ENCODE measurements around the gene B3GNT7.
A peak's percentile ranks its signal among the peaks of the same experiment; 100 is the strongest.

B3GNT7 gene

DNA sequence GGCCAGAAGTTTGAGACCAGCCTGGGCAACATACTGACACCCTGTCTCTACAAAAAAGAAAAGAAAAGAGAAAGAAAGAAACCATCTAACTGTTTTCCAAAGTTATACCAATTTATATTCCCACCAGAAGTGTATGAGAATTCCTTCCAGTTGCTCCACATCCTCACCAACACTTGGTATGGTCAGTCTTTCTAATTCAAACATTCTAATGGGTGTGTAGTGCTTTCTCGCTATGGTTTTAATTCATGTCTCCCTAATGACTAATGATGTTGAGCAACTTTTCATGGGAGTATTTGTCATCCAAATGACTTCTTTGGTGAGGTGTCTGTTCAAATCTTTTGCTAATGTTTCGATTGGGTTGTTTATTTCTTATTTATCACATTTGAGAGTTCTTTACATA lies 10.5 kb upstream of the B3GNT7 start:
- no peak overlapping the region for H2BK12ac ChIP-seq (ENCODE audit: low read length in 2 of 2)
- no CpG with 5 or more reads among the region's 2 CpGs for WGBS
- no peak overlapping the region for H2AFZ ChIP-seq (ENCODE audit: low read depth, low read length)
- H3K36me3 ChIP-seq (ENCODE audit: control insufficient read depth in 1 of 2, insufficient read depth in 2 of 2, low read depth in 1 of 2, low read length in 2 of 2): peaks cover 0 to 3% of the 10 kb centered on the region in 2 experiments
- no peak for DNase-seq
- H2AK5ac ChIP-seq (ENCODE audit: low read length, severe bottlenecking): no peak overlapping the region
- no peak overlapping the region for H3K4ac ChIP-seq (ENCODE audit: low read depth in 1 of 2, low read length in 2 of 2)
- no peak overlapping the region for H4K8ac ChIP-seq (ENCODE audit: low read length)
- H3K4me1 ChIP-seq (ENCODE audit: control insufficient read depth, insufficient read depth, low read depth, low read length): peaks cover 34% of the 10 kb centered on the region
- H3K27ac ChIP-seq (ENCODE audit: low read length, poor library complexity, severe bottlenecking): no peak overlapping the region
- H2BK5ac ChIP-seq (ENCODE audit: low read depth, low read length, poor library complexity, severe bottlenecking): no peak overlapping the region
- H2BK120ac ChIP-seq (ENCODE audit: low read depth, low read length): no peak overlapping the region
- H3K14ac ChIP-seq (ENCODE audit: low read length in 2 of 2): no peak overlapping the region
- no peaks in the 10 kb centered on the region for H3K79me1 ChIP-seq (replicated peaks; ENCODE audit: low read length, poor library complexity, severe bottlenecking)
- peaks cover 8% of the 10 kb centered on the region for H3K9me3 ChIP-seq (ENCODE audit: control insufficient read depth, low read length)
- no peak overlapping the region for H3K4me3 ChIP-seq (ENCODE audit: insufficient read depth in 1 of 2, low read depth in 1 of 2, low read length in 2 of 2)
- H4K91ac ChIP-seq (ENCODE audit: low read length): no peak overlapping the region
- no peak overlapping the region for H3K4me2 ChIP-seq (ENCODE audit: low read length, poor library complexity, severe bottlenecking)
- H3K23ac ChIP-seq (ENCODE audit: low read length in 2 of 2): no peak overlapping the region
- no peak overlapping the region for H3K18ac ChIP-seq (ENCODE audit: low read depth in 1 of 2, low read length in 2 of 2)
- H3K9ac ChIP-seq (ENCODE audit: low read length): no peak overlapping the region
- no peaks in the 10 kb centered on the region for H3K27me3 ChIP-seq (ENCODE audit: control insufficient read depth in 1 of 2, insufficient read depth in 1 of 2, low read length in 2 of 2)
- H2BK15ac ChIP-seq (ENCODE audit: low read depth, poor library complexity, severe bottlenecking): no peak overlapping the region

DNA sequence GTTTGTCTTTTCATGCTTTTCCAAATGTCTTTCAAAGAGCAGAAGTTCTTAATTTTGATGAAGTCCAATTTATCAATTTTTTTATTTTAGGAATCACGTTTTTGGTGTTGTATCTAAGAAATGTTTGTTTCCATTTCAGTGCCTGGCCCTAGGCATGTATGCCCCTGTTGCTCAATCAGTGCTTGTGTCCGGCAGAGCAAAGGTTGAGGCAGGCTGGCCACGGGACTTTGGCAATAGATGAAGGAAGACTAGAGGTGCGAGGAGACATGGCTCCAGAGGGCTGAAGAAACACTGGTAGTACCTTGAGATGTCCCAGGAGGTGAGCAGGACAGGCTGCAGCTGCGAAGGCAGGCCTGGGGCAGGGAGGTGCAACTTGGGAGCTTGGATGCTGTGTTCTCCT lies 10.1 kb upstream of the B3GNT7 start:
- Histone ChIP-seq H2BK15ac (ENCODE audit: low read depth, poor library complexity, severe bottlenecking) (no peak overlapping the region), H2BK120ac (ENCODE audit: low read depth, low read length) (no peak overlapping the region), H2BK12ac (ENCODE audit: low read length in 2 of 2) (peak overlapping the region in 1 of 2 experiments; percentile 55), H3K4me2 (ENCODE audit: low read length, poor library complexity, severe bottlenecking) (no peak overlapping the region), H3K4me3 (ENCODE audit: insufficient read depth in 1 of 2, low read depth in 1 of 2, low read length in 2 of 2) (no peak overlapping the region), H3K27me3 (ENCODE audit: control insufficient read depth in 1 of 2, insufficient read depth in 1 of 2, low read length in 2 of 2) (no peaks in the 10 kb centered on the region), H3K14ac (ENCODE audit: low read length in 2 of 2) (no peak overlapping the region), H3K9me3 (ENCODE audit: control insufficient read depth, low read length) (peaks cover 8% of the 10 kb centered on the region), H3K4me1 (ENCODE audit: control insufficient read depth, insufficient read depth, low read depth, low read length) (peaks cover 34% of the 10 kb centered on the region), H3K4ac (ENCODE audit: low read depth in 1 of 2, low read length in 2 of 2) (no peak overlapping the region), H4K8ac (ENCODE audit: low read length) (no peak overlapping the region), H3K23ac (ENCODE audit: low read length in 2 of 2) (no peak overlapping the region), H2AFZ (ENCODE audit: low read depth, low read length) (no peak overlapping the region), H3K79me1 (replicated peaks; ENCODE audit: low read length, poor library complexity, severe bottlenecking) (no peaks in the 10 kb centered on the region), H3K9ac (ENCODE audit: low read length) (no peak overlapping the region), H3K36me3 (ENCODE audit: control insufficient read depth in 1 of 2, insufficient read depth in 2 of 2, low read depth in 1 of 2, low read length in 2 of 2) (peaks cover 0 to 3% of the 10 kb centered on the region in 2 experiments), H2BK5ac (ENCODE audit: low read depth, low read length, poor library complexity, severe bottlenecking) (no peak overlapping the region), H2AK5ac (ENCODE audit: low read length, severe bottlenecking) (no peak overlapping the region), H3K18ac (ENCODE audit: low read depth in 1 of 2, low read length in 2 of 2) (no peak overlapping the region), H4K91ac (ENCODE audit: low read length) (no peak overlapping the region), H3K27ac (ENCODE audit: low read length, poor library complexity, severe bottlenecking) (no peak overlapping the region)
- DNase-seq: no peak
- 91% methylated on average over 5 of the region's 5 CpGs for WGBS

DNA sequence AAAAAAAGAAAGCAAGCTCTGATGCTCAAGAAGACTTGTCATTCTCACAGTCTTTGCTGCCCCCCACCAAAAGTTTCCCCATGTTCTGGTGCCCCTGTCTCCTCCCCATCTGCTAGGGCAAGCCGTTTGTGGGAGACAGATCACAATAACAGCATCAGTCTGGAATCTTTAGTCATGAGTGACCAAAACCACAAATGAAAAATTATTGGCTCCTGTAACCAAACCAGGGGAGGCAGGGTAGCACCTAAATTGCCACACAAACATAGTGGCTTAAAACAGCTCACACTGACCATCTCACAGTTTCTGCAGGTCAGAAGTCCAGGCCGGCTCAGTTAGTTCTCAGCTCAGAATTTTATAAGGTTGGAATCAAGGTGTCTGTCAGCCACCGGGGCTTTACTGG lies 9.1 kb upstream of the B3GNT7 start:
- Histone ChIP-seq H2BK15ac (ENCODE audit: low read depth, poor library complexity, severe bottlenecking) (no peak overlapping the region), H2AK5ac (ENCODE audit: low read length, severe bottlenecking) (peak overlapping the region; percentile 54), H3K9ac (ENCODE audit: low read length) (no peak overlapping the region), H3K27ac (ENCODE audit: low read length, poor library complexity, severe bottlenecking) (peak overlapping the region; percentile 81), H3K4ac (ENCODE audit: low read depth in 1 of 2, low read length in 2 of 2) (no peak overlapping the region), H3K4me3 (ENCODE audit: insufficient read depth in 1 of 2, low read depth in 1 of 2, low read length in 2 of 2) (no peak overlapping the region), H3K27me3 (ENCODE audit: control insufficient read depth in 1 of 2, insufficient read depth in 1 of 2, low read length in 2 of 2) (peaks cover 0 to 6% of the 10 kb centered on the region in 2 experiments), H3K23ac (ENCODE audit: low read length in 2 of 2) (no peak overlapping the region), H4K91ac (ENCODE audit: low read length) (no peak overlapping the region), H2AFZ (ENCODE audit: low read depth, low read length) (no peak overlapping the region), H2BK12ac (ENCODE audit: low read length in 2 of 2) (no peak overlapping the region), H3K36me3 (ENCODE audit: control insufficient read depth in 1 of 2, insufficient read depth in 2 of 2, low read depth in 1 of 2, low read length in 2 of 2) (peaks cover 0 to 3% of the 10 kb centered on the region in 2 experiments), H3K18ac (ENCODE audit: low read depth in 1 of 2, low read length in 2 of 2) (no peak overlapping the region), H2BK120ac (ENCODE audit: low read depth, low read length) (no peak overlapping the region), H3K9me3 (ENCODE audit: control insufficient read depth, low read length) (peaks cover 8% of the 10 kb centered on the region), H3K4me2 (ENCODE audit: low read length, poor library complexity, severe bottlenecking) (peak overlapping the region; percentile 14), H2BK5ac (ENCODE audit: low read depth, low read length, poor library complexity, severe bottlenecking) (peak overlapping the region; percentile 66), H3K14ac (ENCODE audit: low read length in 2 of 2) (no peak overlapping the region), H4K8ac (ENCODE audit: low read length) (no peak overlapping the region), H3K79me1 (replicated peaks; ENCODE audit: low read length, poor library complexity, severe bottlenecking) (no peaks in the 10 kb centered on the region), H3K4me1 (ENCODE audit: control insufficient read depth, insufficient read depth, low read depth, low read length) (peaks cover 34% of the 10 kb centered on the region)
- 62% methylated on average over 3 of the region's 3 CpGs for WGBS
- peak; percentile 78 for DNase-seq

DNA sequence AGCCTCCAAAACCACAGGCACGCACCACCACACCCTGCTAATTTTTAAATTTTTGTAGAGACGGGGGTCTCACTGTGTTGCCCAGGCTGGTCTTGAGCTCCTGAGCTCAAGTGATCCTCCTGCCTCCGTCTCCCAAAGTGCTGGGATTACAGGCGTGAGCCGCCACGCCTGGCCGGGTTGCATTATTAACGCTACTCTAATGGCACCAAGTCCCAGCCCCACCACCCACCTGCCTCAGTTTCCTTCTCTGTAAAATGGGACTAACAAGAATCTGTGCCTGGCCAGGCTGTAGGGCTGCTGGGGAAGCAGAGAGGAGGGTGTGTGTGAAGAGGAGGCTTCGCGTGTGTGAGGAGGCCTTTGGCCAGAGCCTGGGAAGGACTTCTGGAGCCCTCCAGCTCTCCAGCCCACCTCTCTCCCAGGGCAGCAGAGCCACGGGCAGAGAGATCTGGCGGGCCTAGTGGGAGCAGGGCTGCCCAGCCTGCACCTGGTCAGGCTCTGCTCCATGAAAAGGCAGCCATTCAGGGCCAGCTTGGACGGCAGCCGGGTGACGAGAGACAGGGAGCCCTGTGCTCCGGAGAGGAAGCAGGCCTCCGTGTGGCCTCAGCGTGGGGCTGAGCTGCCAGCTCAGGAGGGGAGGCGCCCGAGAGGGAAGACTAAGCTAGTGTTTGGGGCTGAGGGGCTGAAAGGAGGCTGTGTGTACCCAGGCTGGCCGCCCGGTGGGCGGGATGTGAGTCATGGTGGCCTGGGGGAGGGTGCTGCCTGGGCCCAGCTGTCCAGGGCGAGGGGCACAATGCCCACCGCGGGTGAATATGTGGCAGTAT lies 7.4 kb upstream of the B3GNT7 start:
- WGBS: 68% methylated on average over 20 of the region's 26 CpGs
- H3K36me3 ChIP-seq (ENCODE audit: control insufficient read depth in 1 of 2, insufficient read depth in 2 of 2, low read depth in 1 of 2, low read length in 2 of 2): peaks cover 0 to 3% of the 10 kb centered on the region in 2 experiments
- H3K27me3 ChIP-seq (ENCODE audit: control insufficient read depth in 1 of 2, insufficient read depth in 1 of 2, low read length in 2 of 2): peaks cover 0 to 22% of the 10 kb centered on the region in 2 experiments

More for the DNA sequence above, 7.4 kb upstream of the B3GNT7 start:
- Histone ChIP-seq H2BK120ac (ENCODE audit: low read depth, low read length) (no peak overlapping the region), H2AFZ (ENCODE audit: low read depth, low read length) (peak overlapping the region; percentile 64), H2BK5ac (ENCODE audit: low read depth, low read length, poor library complexity, severe bottlenecking) (peak overlapping the region; percentile 54), H3K27ac (ENCODE audit: low read length, poor library complexity, severe bottlenecking) (peak overlapping the region; percentile 83), H4K91ac (ENCODE audit: low read length) (peak overlapping the region; percentile 5), H3K4me2 (ENCODE audit: low read length, poor library complexity, severe bottlenecking) (no peak overlapping the region), H3K14ac (ENCODE audit: low read length in 2 of 2) (peak overlapping the region in 1 of 2 experiments; percentile 82), H3K9ac (ENCODE audit: low read length) (no peak overlapping the region), H3K4me3 (ENCODE audit: insufficient read depth in 1 of 2, low read depth in 1 of 2, low read length in 2 of 2) (no peak overlapping the region), H3K79me1 (replicated peaks; ENCODE audit: low read length, poor library complexity, severe bottlenecking) (no peaks in the 10 kb centered on the region), H2BK12ac (ENCODE audit: low read length in 2 of 2) (peak overlapping the region in 1 of 2 experiments; percentile 85), H3K9me3 (ENCODE audit: control insufficient read depth, low read length) (peaks cover 8% of the 10 kb centered on the region), H2BK15ac (ENCODE audit: low read depth, poor library complexity, severe bottlenecking) (no peak overlapping the region), H3K18ac (ENCODE audit: low read depth in 1 of 2, low read length in 2 of 2) (peak overlapping the region; percentile 89 to 90), H3K4ac (ENCODE audit: low read depth in 1 of 2, low read length in 2 of 2) (peak overlapping the region; percentile 6 to 48), H3K4me1 (ENCODE audit: control insufficient read depth, insufficient read depth, low read depth, low read length) (peaks cover 34% of the 10 kb centered on the region), H4K8ac (ENCODE audit: low read length) (peak overlapping the region; percentile 86), H2AK5ac (ENCODE audit: low read length, severe bottlenecking) (peak overlapping the region; percentile 40), H3K23ac (ENCODE audit: low read length in 2 of 2) (no peak overlapping the region)
- DNase-seq: peak; percentile 50

Data from mesenchymal stem cell (in vitro differentiated cells and primary cell).